Measurements from ENCODE around the gene AP3B1. TPM values are rescaled to one million over a fixed set of nuclear protein-coding genes. Genes with fewer than 3 reads are reported as not detected.

Gene AP3B1
- total and polyA plus RNA-seq, 2 donors (not counting 1 experiment from before 2014, with no cell fraction given) = 26.8 to 58.9 TPM

DNA sequence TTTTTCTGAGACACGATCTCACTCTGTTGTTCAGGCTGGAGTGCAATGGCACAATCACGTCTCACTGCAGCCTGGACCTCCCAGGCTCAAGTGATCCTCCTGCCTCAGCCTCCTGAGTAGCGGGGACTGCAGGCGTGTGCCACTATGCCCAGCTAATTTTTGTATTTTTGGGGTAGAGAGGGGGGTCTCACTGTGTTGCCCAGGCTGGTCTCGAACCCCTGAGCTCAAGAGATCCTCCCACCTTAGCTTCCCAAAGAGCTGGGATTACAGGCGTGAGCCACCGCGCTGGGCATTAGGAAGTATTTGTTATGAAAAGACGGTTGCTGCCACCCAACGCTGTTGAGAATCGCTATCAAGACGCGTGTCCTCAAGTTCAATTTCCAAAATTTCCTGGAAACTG, 337.4 kb downstream of the AP3B1 start:
- POLR2A ChIA-PET = no interaction called here
- Mint-ChIP-seq H3K27me3 (peaks cover 37% of the 10 kb centered on the region), H3K27ac (no peak overlapping the region), H3K4me1 (peaks cover 12% of the 10 kb centered on the region), H3K4me3 (no peak overlapping the region), H3K9me3 (ENCODE audit: insufficient read depth) (no peaks in the 10 kb centered on the region)
- no peaks in the 10 kb centered on the region for H3K79me2 ChIP-seq (ENCODE audit: control insufficient read depth, insufficient read depth, low read length)
- peak overlapping the region; percentile 63 for H3K4me2 ChIP-seq (replicated peaks; ENCODE audit: low read depth, low read length, poor library complexity, severe bottlenecking)
- no peaks in the 10 kb centered on the region for H4K20me1 ChIP-seq (ENCODE audit: control insufficient read depth, insufficient read depth, low read length, poor library complexity, severe bottlenecking)
- TF ChIP-seq CTCF (IDR thresholded peaks at IDR 0.05) (no peak), EZH2 (IDR thresholded peaks at IDR 0.05; ENCODE audit: borderline replicate concordance, insufficient read depth, low read depth, low read length, poor library complexity, severe bottlenecking) (no peak)
- no peak overlapping the region for H3K4me3 ChIP-seq (ENCODE audit: control extremely low read depth in 1 of 5, extremely low read depth in 1 of 5, insufficient read depth in 1 of 5, low read depth in 2 of 5, low read length in 4 of 5)
- no peak for ATAC-seq (ENCODE audit: low read depth)
- H3K9me3 ChIP-seq (ENCODE audit: control extremely low read depth in 1 of 3, control insufficient read depth in 2 of 3, insufficient read depth in 1 of 3, low read length in 2 of 3) = peaks cover 0 to 11% (median 0%) of the 10 kb centered on the region in 3 donors
- no peak overlapping the region for H2AFZ ChIP-seq (ENCODE audit: insufficient read depth, low read depth, low read length, poor library complexity, severe bottlenecking)
- WGBS (ENCODE audit: insufficient coverage) = 69% methylated on average over 11 of the region's 13 CpGs
- peaks cover 0 to 26% (median 21%) of the 10 kb centered on the region in 4 experiments for H3K27me3 ChIP-seq (replicated peaks in 1 of 4; ENCODE audit: control extremely low read depth in 1 of 4, control insufficient read depth in 3 of 4, insufficient read depth in 4 of 4, low read length in 3 of 4)
- intact Hi-C loops (cut with micrococcal nuclease) = no loop called here
- no peak overlapping the region for H3K27ac ChIP-seq (ENCODE audit: low read length in 2 of 2)
- CTCF ChIA-PET = no interaction called here
- peaks cover 10 to 15% of the 10 kb centered on the region in 2 donors for H3K4me1 ChIP-seq (ENCODE audit: control insufficient read depth in 2 of 2, insufficient read depth in 2 of 2, low read length in 2 of 2)
- DNase-seq = no peak
- H3K36me3 ChIP-seq (replicated peaks in 1 of 2; ENCODE audit: control extremely low read depth in 1 of 2, control insufficient read depth in 1 of 2, extremely low read depth in 1 of 2, insufficient read depth in 2 of 2, low read length in 1 of 2) = no peaks in the 10 kb centered on the region
- H3K9ac ChIP-seq (ENCODE audit: low read length) = no peak overlapping the region

DNA sequence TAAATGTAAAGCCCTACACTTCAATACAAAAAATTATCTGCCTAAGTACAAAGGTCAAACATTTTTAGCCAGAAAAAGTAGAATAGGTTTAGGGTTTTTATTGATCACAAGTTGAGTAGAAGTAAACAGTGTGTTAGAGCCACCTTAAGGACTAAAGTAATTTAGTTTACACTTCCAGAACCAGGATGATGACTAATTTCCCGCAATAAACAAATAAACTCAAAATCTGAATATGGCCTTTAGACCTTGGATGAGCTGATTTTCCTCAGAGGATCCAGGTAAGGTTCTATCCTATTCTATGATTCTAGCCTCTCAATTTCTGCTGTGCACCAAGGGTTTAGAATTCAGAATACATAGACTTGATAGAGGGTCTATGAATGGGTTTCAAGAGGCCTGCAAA, 338.9 kb downstream of the AP3B1 start:
- Histone ChIP-seq H3K4me1 (ENCODE audit: control insufficient read depth in 2 of 2, insufficient read depth in 2 of 2, low read length in 2 of 2) (peaks cover 10 to 15% of the 10 kb centered on the region in 2 donors), H3K9me3 (ENCODE audit: control extremely low read depth in 1 of 3, control insufficient read depth in 2 of 3, insufficient read depth in 1 of 3, low read length in 2 of 3) (peaks cover 0 to 11% (median 0%) of the 10 kb centered on the region in 3 donors), H3K79me2 (ENCODE audit: control insufficient read depth, insufficient read depth, low read length) (no peaks in the 10 kb centered on the region), H3K4me3 (ENCODE audit: control extremely low read depth in 1 of 5, extremely low read depth in 1 of 5, insufficient read depth in 1 of 5, low read depth in 2 of 5, low read length in 4 of 5) (no peak overlapping the region), H2AFZ (ENCODE audit: insufficient read depth, low read depth, low read length, poor library complexity, severe bottlenecking) (no peak overlapping the region), H3K9ac (ENCODE audit: low read length) (no peak overlapping the region), H3K27ac (ENCODE audit: low read length in 2 of 2) (no peak overlapping the region), H4K20me1 (ENCODE audit: control insufficient read depth, insufficient read depth, low read length, poor library complexity, severe bottlenecking) (no peaks in the 10 kb centered on the region), H3K4me2 (replicated peaks; ENCODE audit: low read depth, low read length, poor library complexity, severe bottlenecking) (no peak overlapping the region), H3K27me3 (replicated peaks in 1 of 4; ENCODE audit: control extremely low read depth in 1 of 4, control insufficient read depth in 3 of 4, insufficient read depth in 4 of 4, low read length in 3 of 4) (peaks cover 0 to 26% (median 21%) of the 10 kb centered on the region in 4 experiments), H3K36me3 (replicated peaks in 1 of 2; ENCODE audit: control extremely low read depth in 1 of 2, control insufficient read depth in 1 of 2, extremely low read depth in 1 of 2, insufficient read depth in 2 of 2, low read length in 1 of 2) (no peaks in the 10 kb centered on the region)
- Mint-ChIP-seq H3K4me3 (no peak overlapping the region), H3K9me3 (ENCODE audit: insufficient read depth) (no peaks in the 10 kb centered on the region), H3K4me1 (peaks cover 12% of the 10 kb centered on the region), H3K27ac (no peak overlapping the region), H3K27me3 (peaks cover 34% of the 10 kb centered on the region)
- POLR2A ChIA-PET = no interaction called here
- TF ChIP-seq CTCF (IDR thresholded peaks at IDR 0.05) (no peak), EZH2 (IDR thresholded peaks at IDR 0.05; ENCODE audit: borderline replicate concordance, insufficient read depth, low read depth, low read length, poor library complexity, severe bottlenecking) (no peak)
- intact Hi-C loops (cut with micrococcal nuclease) = no loop called here
- ATAC-seq (ENCODE audit: low read depth) = no peak
- WGBS (ENCODE audit: insufficient coverage) = no CpG with 5 or more reads among the region's 1 CpG
- CTCF ChIA-PET = interaction anchor here (1.1 kb wide), 1 partner anchor 10 kb away, joined by 3 read pairs; no protein-coding TSS in a partner anchor
- no peak for DNase-seq
